Hepatocyte (in vitro differentiated cells): ENCODE data around the gene THSD4. TPM values are rescaled to one million over a fixed set of nuclear protein-coding genes. Genes with fewer than 3 reads are reported as not detected.

ENCODE experiments used
- DNase-seq: peaks from one replicate; pipeline ENCODE4 v3.0.0-alpha.2; 2016; ENCODE audit warnings: low spot score
- H2AFZ ChIP-seq: fragments of 200-600 bp; sonication (generic); 2 replicates; pipeline ENCODE4 v1.6.0; 2016; ENCODE audit warnings: antibody characterized with exemption, mild to moderate bottlenecking
- H3K27ac ChIP-seq: fragments of 200-600 bp; sonication (generic); 2 replicates; pipeline ENCODE4 v1.5.1; 2016; ENCODE audit warnings: mild to moderate bottlenecking
- H3K27me3 ChIP-seq: fragments of 200-600 bp; sonication (generic); 2 replicates; pipeline ENCODE4 v1.6.1; 2016
- H3K36me3 ChIP-seq: fragments of 200-600 bp; sonication (generic); replicated peaks from 2 replicates; pipeline ENCODE4 v1.5.1; 2016; ENCODE audit warnings: low read depth; ENCODE audit not compliant: insufficient read depth
- H3K4me1 ChIP-seq: fragments of 200-600 bp; sonication (generic); 2 replicates; pipeline ENCODE4 v1.5.1; 2016; ENCODE audit warnings: mild to moderate bottlenecking, moderate library complexity; ENCODE audit not compliant: insufficient read depth
- H3K4me2 ChIP-seq: fragments of 200-600 bp; sonication (generic); 2 replicates; pipeline ENCODE4 v1.6.0; 2016
- H3K4me3 ChIP-seq: fragments of 200-600 bp; sonication (generic); 2 replicates; pipeline ENCODE4 v1.5.1; 2016; ENCODE audit warnings: mild to moderate bottlenecking
- H3K79me2 ChIP-seq: fragments of 200-600 bp; sonication (generic); 2 replicates; pipeline ENCODE4 v1.6.0; 2017; ENCODE audit warnings: mild to moderate bottlenecking
- H3K9me2 ChIP-seq: fragments of 200-600 bp; sonication (generic); replicated peaks from 2 replicates; pipeline ENCODE4 v1.6.0; 2017; ENCODE audit warnings: mild to moderate bottlenecking; ENCODE audit not compliant: insufficient read depth
- H3K9me3 ChIP-seq: fragments of 200-600 bp; sonication (generic); 2 replicates; pipeline ENCODE4 v1.5.1; 2016; ENCODE audit warnings: low read depth, mild to moderate bottlenecking
- H4K20me1 ChIP-seq: fragments of 200-600 bp; sonication (generic); 2 replicates; pipeline ENCODE4 v1.6.0; 2016; ENCODE audit warnings: mild to moderate bottlenecking; ENCODE audit not compliant: insufficient read depth, poor library complexity, severe bottlenecking
- EZH2 ChIP-seq: fragments of 200-600 bp; sonication (generic); IDR thresholded peaks from 2 replicates; pipeline ENCODE4 v1.6.1; 2016; ENCODE audit warnings: antibody characterized with exemption, mild to moderate bottlenecking, borderline replicate concordance
- EZH2phosphoT487 ChIP-seq: fragments of 200-600 bp; sonication (generic); IDR thresholded peaks from one replicate; pipeline ENCODE4 v1.6.1; 2018; ENCODE audit warnings: antibody characterized with exemption, mild to moderate bottlenecking, low read depth, moderate library complexity; ENCODE audit not compliant: unreplicated experiment, severe bottlenecking
- WGBS: methylation state at CpG from one replicate; pipeline ENCODE4 v1.1.6; 2016; ENCODE audit warnings: low lambda C conversion rate; ENCODE audit errors: missing lambda C conversion rate; 5-methylcytosine and 5-hydroxymethylcytosine counted together
- polyA plus RNA-seq: library from polyadenylated mRNA; unstranded; fragments of >200 nt; fragmentation: Nextera tagmentation; extraction: Ambion mirVana; gene quantifications from 2 replicates; pipeline ENCODE4 v1.2.1, GENCODE V29; 2016
- total RNA-seq: library from RNA; depleted of rRNA; stranded (reverse); fragments of >200 nt; gene quantifications from 2 replicates; pipeline ENCODE4 v1.2.3, GENCODE V29; 2014
- TF ChIP-seq, protein P1 (sequence below): fragments of 200-600 bp; sonication (generic); IDR thresholded peaks from 2 replicates; pipeline ENCODE4 v1.5.1; 2016; ENCODE audit warnings: antibody characterized with exemption, mild to moderate bottlenecking; ENCODE audit not compliant: poor library complexity

Gene THSD4
- total and polyA plus RNA-seq, 2 experiments from 2014 or later, result 4.3 to 7.0 TPM

DNA sequence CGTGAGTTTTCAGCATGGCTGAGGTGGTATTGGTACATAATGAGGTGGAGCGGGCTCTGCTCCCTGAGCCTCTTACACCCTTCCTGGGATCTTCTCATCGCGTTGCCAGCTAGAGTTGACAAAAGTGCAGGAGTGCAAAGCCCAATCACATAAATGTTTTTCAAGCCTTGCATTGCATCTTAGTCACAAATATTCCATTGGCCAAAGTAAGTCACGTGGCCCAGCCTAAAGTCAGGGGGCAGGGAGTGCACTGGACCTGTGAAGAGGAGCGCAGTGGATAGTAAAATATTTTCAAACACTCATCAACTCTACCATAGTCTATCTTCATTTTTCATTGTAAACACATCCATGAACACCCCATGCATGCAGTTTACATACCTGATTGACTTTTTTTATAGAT is 365.3 kb downstream of the THSD4 start:
- no peaks in the 10 kb centered on the region for H3K4me1 ChIP-seq
- DNase-seq, result no peak
- no peaks in the 10 kb centered on the region for H3K27me3 ChIP-seq
- H3K27ac ChIP-seq, result no peak overlapping the region
- no peak for TF ChIP-seq EZH2phosphoT487
- TF ChIP-seq, protein P1, sequence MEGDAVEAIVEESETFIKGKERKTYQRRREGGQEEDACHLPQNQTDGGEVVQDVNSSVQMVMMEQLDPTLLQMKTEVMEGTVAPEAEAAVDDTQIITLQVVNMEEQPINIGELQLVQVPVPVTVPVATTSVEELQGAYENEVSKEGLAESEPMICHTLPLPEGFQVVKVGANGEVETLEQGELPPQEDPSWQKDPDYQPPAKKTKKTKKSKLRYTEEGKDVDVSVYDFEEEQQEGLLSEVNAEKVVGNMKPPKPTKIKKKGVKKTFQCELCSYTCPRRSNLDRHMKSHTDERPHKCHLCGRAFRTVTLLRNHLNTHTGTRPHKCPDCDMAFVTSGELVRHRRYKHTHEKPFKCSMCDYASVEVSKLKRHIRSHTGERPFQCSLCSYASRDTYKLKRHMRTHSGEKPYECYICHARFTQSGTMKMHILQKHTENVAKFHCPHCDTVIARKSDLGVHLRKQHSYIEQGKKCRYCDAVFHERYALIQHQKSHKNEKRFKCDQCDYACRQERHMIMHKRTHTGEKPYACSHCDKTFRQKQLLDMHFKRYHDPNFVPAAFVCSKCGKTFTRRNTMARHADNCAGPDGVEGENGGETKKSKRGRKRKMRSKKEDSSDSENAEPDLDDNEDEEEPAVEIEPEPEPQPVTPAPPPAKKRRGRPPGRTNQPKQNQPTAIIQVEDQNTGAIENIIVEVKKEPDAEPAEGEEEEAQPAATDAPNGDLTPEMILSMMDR, result no peak
- no peak for TF ChIP-seq EZH2
- H2AFZ ChIP-seq, result no peak overlapping the region
- no peaks in the 10 kb centered on the region for H3K9me3 ChIP-seq
- no peak overlapping the region for H3K4me2 ChIP-seq
- H3K79me2 ChIP-seq, result no peaks in the 10 kb centered on the region
- H3K9me2 ChIP-seq, result no peaks in the 10 kb centered on the region
- H3K36me3 ChIP-seq, result no peaks in the 10 kb centered on the region
- H4K20me1 ChIP-seq, result no peaks in the 10 kb centered on the region
- no peak overlapping the region for H3K4me3 ChIP-seq
- WGBS, result 94% methylated on average over 6 of the region's 6 CpGs

- whole genome bisulfite sequencing, result 92% methylated on average over 4 of the region's 4 CpGs
- H3K4me3 ChIP-seq, result no peak overlapping the region
- no peaks in the 10 kb centered on the region for H3K9me3 ChIP-seq
- no peaks in the 10 kb centered on the region for H3K4me1 ChIP-seq
- no peak overlapping the region for H3K27ac ChIP-seq
- H4K20me1 ChIP-seq, result no peaks in the 10 kb centered on the region
- H3K27me3 ChIP-seq, result no peaks in the 10 kb centered on the region
- H2AFZ ChIP-seq, result no peak overlapping the region
- no peak for DNase-seq
- H3K4me2 ChIP-seq, result no peak overlapping the region
- no peak for TF ChIP-seq EZH2
- TF ChIP-seq, protein P1, result no peak
- TF ChIP-seq EZH2phosphoT487, result no peak
- no peaks in the 10 kb centered on the region for H3K79me2 ChIP-seq
- no peaks in the 10 kb centered on the region for H3K36me3 ChIP-seq
- no peaks in the 10 kb centered on the region for H3K9me2 ChIP-seq
Observed at GRCh38 chr15:71484080-71484479, 368.8 kb downstream of the THSD4 start.

DNA sequence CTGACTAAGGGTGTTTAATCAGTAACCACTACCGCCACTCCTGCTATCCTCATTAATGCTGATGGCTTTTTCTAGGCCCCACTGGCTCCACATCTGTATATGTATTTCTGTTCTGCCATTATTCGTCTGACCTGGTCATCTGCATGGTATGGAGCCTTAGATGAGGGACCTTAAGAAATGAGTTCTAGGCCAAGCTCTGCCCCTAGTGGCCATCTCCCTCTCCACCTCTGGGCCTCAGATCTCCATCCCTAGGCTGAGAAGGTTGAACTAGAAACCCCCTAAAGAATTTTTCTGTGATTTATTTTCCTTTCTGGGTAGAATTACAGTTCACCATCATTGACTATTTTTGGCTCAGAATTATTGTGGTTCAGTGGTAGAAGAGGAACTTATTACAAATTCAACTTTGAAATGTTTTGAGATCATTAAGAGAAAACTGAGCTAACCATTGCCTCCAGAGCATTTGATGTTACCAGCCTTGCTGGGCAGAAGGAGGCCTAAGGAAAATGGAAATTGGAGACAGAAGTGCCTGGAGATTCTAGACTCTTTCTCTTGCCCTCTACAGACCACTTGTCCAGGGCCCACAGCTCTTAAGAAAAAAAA is 369.9 kb downstream of the THSD4 start:
- Histone ChIP-seq H3K27ac (no peak overlapping the region), H3K79me2 (no peaks in the 10 kb centered on the region), H3K4me3 (no peak overlapping the region), H3K9me3 (no peaks in the 10 kb centered on the region), H3K9me2 (no peaks in the 10 kb centered on the region), H4K20me1 (no peaks in the 10 kb centered on the region), H3K36me3 (no peaks in the 10 kb centered on the region), H2AFZ (no peak overlapping the region), H3K4me1 (no peaks in the 10 kb centered on the region), H3K27me3 (no peaks in the 10 kb centered on the region), H3K4me2 (no peak overlapping the region)
- TF ChIP-seq EZH2phosphoT487, result no peak
- TF ChIP-seq, protein P1, result peak; percentile 16
- no peak for DNase-seq
- 89% methylated on average over 2 of the region's 2 CpGs for WGBS

DNA sequence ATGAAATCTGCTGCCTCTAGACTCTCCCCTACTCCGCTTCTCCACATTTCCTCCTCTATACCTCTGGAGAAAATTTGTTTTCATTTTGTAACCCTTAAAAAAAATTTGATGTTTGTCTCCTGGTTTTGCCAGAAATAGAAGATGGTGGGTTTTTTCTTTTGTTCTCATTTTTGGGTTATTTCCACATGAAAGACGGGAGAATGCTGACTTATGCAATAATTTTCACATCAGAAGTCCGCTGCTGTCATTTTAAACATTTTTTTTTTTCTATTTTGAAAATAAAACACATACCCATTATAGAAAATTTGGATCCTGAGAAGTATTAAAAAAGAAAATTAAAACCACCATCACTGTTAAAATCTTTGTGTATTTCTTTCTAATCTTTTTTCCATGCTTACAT is 374.3 kb downstream of the THSD4 start:
- Histone ChIP-seq H4K20me1 (no peaks in the 10 kb centered on the region), H3K9me3 (no peaks in the 10 kb centered on the region), H3K79me2 (no peaks in the 10 kb centered on the region), H3K9me2 (no peaks in the 10 kb centered on the region), H3K4me3 (no peak overlapping the region), H3K36me3 (no peaks in the 10 kb centered on the region), H2AFZ (no peak overlapping the region), H3K27me3 (no peaks in the 10 kb centered on the region), H3K27ac (no peak overlapping the region), H3K4me1 (peaks cover under 1% of the 10 kb centered on the region), H3K4me2 (no peak overlapping the region)
- TF ChIP-seq EZH2phosphoT487, result no peak
- TF ChIP-seq, protein P1, result no peak
- TF ChIP-seq EZH2, result no peak
- no peak for DNase-seq
- WGBS, result 96% methylated on average over 3 of the region's 3 CpGs
